ENCODE results near the gene THADA. TPM values are rescaled to one million over a fixed set of nuclear protein-coding genes. Genes with fewer than 3 reads are reported as not detected.

The THADA gene
- total RNA-seq, 2 experiments from 2014 or later: 32.0 to 32.1 TPM

- no peak for ATAC-seq
- Mint-ChIP-seq H3K9me3 (ENCODE audit: low read depth) (peaks cover 4% of the 10 kb centered on the region), H3K4me1 (peaks cover 39% of the 10 kb centered on the region), H3K27me3 (peaks cover 3% of the 10 kb centered on the region), H3K36me3 (peaks cover 31% of the 10 kb centered on the region), H3K27ac (peak overlapping the region; percentile 79), H3K4me3 (no peak overlapping the region)
- DNase-seq: no peak
- CTCF ChIA-PET: interaction anchor here (1.1 to 1.3 kb wide), 4 partner anchors 13 to 198 kb away, joined by 3 to 4 read pairs (median 3); no protein-coding TSS in a partner anchor
Measured at GRCh38 chr2:43425659-43426058, 170.2 kb downstream of the THADA start.

GRCh38 chr2:43424262-43425207 lies 171.3 kb downstream of the THADA start:
- DNase-seq (peak; percentile 56), ATAC-seq (peak; percentile 5)
- Mint-ChIP-seq H3K4me3 (peak overlapping the region; percentile 25), H3K36me3 (peaks cover 34% of the 10 kb centered on the region), H3K4me1 (peaks cover 39% of the 10 kb centered on the region), H3K9me3 (ENCODE audit: low read depth) (peaks cover 4% of the 10 kb centered on the region), H3K27me3 (peaks cover 3% of the 10 kb centered on the region), H3K27ac (peak overlapping the region; percentile 79)
- CTCF ChIA-PET: interaction anchor here (1.4 kb wide), 1 partner anchor 60 kb away, joined by 5 read pairs; no protein-coding TSS in a partner anchor

- peaks cover 39% of the 10 kb centered on the region for H3K4me1 Mint-ChIP-seq
- H3K9me3 Mint-ChIP-seq (ENCODE audit: low read depth): peaks cover 4% of the 10 kb centered on the region
- no peak for DNase-seq
- no peak for ATAC-seq
- H3K4me3 Mint-ChIP-seq: no peak overlapping the region
- CTCF ChIA-PET: interaction anchor here (1.4 kb wide), 1 partner anchor 60 kb away, joined by 5 read pairs; no protein-coding TSS in a partner anchor
- no peak overlapping the region for H3K27ac Mint-ChIP-seq
- peaks cover 3% of the 10 kb centered on the region for H3K27me3 Mint-ChIP-seq
- peaks cover 35% of the 10 kb centered on the region for H3K36me3 Mint-ChIP-seq
Measured at GRCh38 chr2:43423941-43424261, 171.9 kb downstream of the THADA start.

- H3K4me1 Mint-ChIP-seq: peaks cover 25% of the 10 kb centered on the region
- DNase-seq: no peak
- H3K4me3 Mint-ChIP-seq: no peak overlapping the region
- peaks cover 2% of the 10 kb centered on the region for H3K9me3 Mint-ChIP-seq (ENCODE audit: low read depth)
- H3K27ac Mint-ChIP-seq: no peak overlapping the region
- H3K36me3 Mint-ChIP-seq: peaks cover 23% of the 10 kb centered on the region
- H3K27me3 Mint-ChIP-seq: peaks cover 3% of the 10 kb centered on the region
- CTCF ChIA-PET: no interaction called here
- ATAC-seq: no peak
Measured at GRCh38 chr2:43421194-43421593, 174.6 kb downstream of the THADA start.

GRCh38 chr2:43420389-43420801 lies 175.4 kb downstream of the THADA start:
- Mint-ChIP-seq H3K9me3 (ENCODE audit: low read depth) (peaks cover 2% of the 10 kb centered on the region), H3K4me1 (peaks cover 18% of the 10 kb centered on the region), H3K36me3 (peaks cover 23% of the 10 kb centered on the region), H3K27me3 (peaks cover 3% of the 10 kb centered on the region), H3K4me3 (no peak overlapping the region), H3K27ac (no peak overlapping the region)
- no peak for ATAC-seq
- CTCF ChIA-PET: no interaction called here
- DNase-seq: no peak

GRCh38 chr2:43419876-43420275 lies 176.0 kb downstream of the THADA start:
- CTCF ChIA-PET: no interaction called here
- peaks cover 13% of the 10 kb centered on the region for H3K4me1 Mint-ChIP-seq
- peaks cover 2% of the 10 kb centered on the region for H3K9me3 Mint-ChIP-seq (ENCODE audit: low read depth)
- no peak overlapping the region for H3K4me3 Mint-ChIP-seq
- no peak for DNase-seq
- peaks cover 3% of the 10 kb centered on the region for H3K27me3 Mint-ChIP-seq
- H3K27ac Mint-ChIP-seq: no peak overlapping the region
- no peak for ATAC-seq
- H3K36me3 Mint-ChIP-seq: peaks cover 20% of the 10 kb centered on the region

GRCh38 chr2:43419243-43419642 lies 176.6 kb downstream of the THADA start:
- DNase-seq (no peak), ATAC-seq (no peak)
- Mint-ChIP-seq H3K36me3 (peaks cover 19% of the 10 kb centered on the region), H3K4me1 (peaks cover 7% of the 10 kb centered on the region), H3K9me3 (ENCODE audit: low read depth) (peaks cover 2% of the 10 kb centered on the region), H3K27ac (no peak overlapping the region), H3K27me3 (peaks cover 3% of the 10 kb centered on the region), H3K4me3 (no peak overlapping the region)
- CTCF ChIA-PET: no interaction called here

- CTCF ChIA-PET: no interaction called here
- no peak overlapping the region for H3K27ac Mint-ChIP-seq
- DNase-seq: no peak
Measured at GRCh38 chr2:43418680-43419079, 177.2 kb downstream of the THADA start.

GRCh38 chr2:43417300-43417699 lies 178.5 kb downstream of the THADA start:
- Mint-ChIP-seq H3K9me3 (ENCODE audit: low read depth) (peaks cover 2% of the 10 kb centered on the region), H3K36me3 (peaks cover 18% of the 10 kb centered on the region), H3K27me3 (no peaks in the 10 kb centered on the region), H3K4me3 (no peak overlapping the region), H3K27ac (no peak overlapping the region), H3K4me1 (peaks cover 2% of the 10 kb centered on the region)
- CTCF ChIA-PET: no interaction called here
- ATAC-seq (no peak), DNase-seq (no peak)

More at GRCh38 chr2:43418680-43419079, 177.2 kb downstream of the THADA start:
- ATAC-seq: no peak
- H3K4me3 Mint-ChIP-seq: no peak overlapping the region
- H3K27me3 Mint-ChIP-seq: peaks cover 2% of the 10 kb centered on the region
- H3K4me1 Mint-ChIP-seq: peaks cover 2% of the 10 kb centered on the region
- peaks cover 2% of the 10 kb centered on the region for H3K9me3 Mint-ChIP-seq (ENCODE audit: low read depth)
- H3K36me3 Mint-ChIP-seq: peaks cover 17% of the 10 kb centered on the region

GRCh38 chr2:43415592-43415991 lies 180.2 kb downstream of the THADA start:
- H3K4me3 Mint-ChIP-seq: no peak overlapping the region
- no peak overlapping the region for H3K27ac Mint-ChIP-seq
- CTCF ChIA-PET: no interaction called here
- H3K4me1 Mint-ChIP-seq: no peaks in the 10 kb centered on the region
- no peak for ATAC-seq
- H3K36me3 Mint-ChIP-seq: peaks cover 11% of the 10 kb centered on the region
- H3K27me3 Mint-ChIP-seq: no peaks in the 10 kb centered on the region
- no peak for DNase-seq
- no peaks in the 10 kb centered on the region for H3K9me3 Mint-ChIP-seq (ENCODE audit: low read depth)

GRCh38 chr2:43414586-43415135 lies 181.2 kb downstream of the THADA start:
- ATAC-seq (no peak), DNase-seq (no peak)
- H3K4me1 Mint-ChIP-seq: no peaks in the 10 kb centered on the region
- H3K9me3 Mint-ChIP-seq (ENCODE audit: low read depth): no peaks in the 10 kb centered on the region
- CTCF ChIA-PET: no interaction called here
- no peak overlapping the region for H3K4me3 Mint-ChIP-seq
- no peaks in the 10 kb centered on the region for H3K27me3 Mint-ChIP-seq
- H3K27ac Mint-ChIP-seq: no peak overlapping the region
- peaks cover 8% of the 10 kb centered on the region for H3K36me3 Mint-ChIP-seq

GRCh38 chr2:43414033-43414432 lies 181.8 kb downstream of the THADA start:
- no peak for ATAC-seq
- DNase-seq: no peak
- CTCF ChIA-PET: no interaction called here
- H3K27ac Mint-ChIP-seq: no peak overlapping the region
- no peaks in the 10 kb centered on the region for H3K27me3 Mint-ChIP-seq
- no peaks in the 10 kb centered on the region for H3K4me1 Mint-ChIP-seq
- H3K36me3 Mint-ChIP-seq: peaks cover 6% of the 10 kb centered on the region
- H3K4me3 Mint-ChIP-seq: no peak overlapping the region
- no peaks in the 10 kb centered on the region for H3K9me3 Mint-ChIP-seq (ENCODE audit: low read depth)

- Mint-ChIP-seq H3K9me3 (ENCODE audit: low read depth) (no peaks in the 10 kb centered on the region), H3K36me3 (peaks cover 3% of the 10 kb centered on the region), H3K27ac (no peak overlapping the region), H3K27me3 (no peaks in the 10 kb centered on the region), H3K4me3 (no peak overlapping the region), H3K4me1 (no peaks in the 10 kb centered on the region)
- DNase-seq (no peak), ATAC-seq (no peak)
- CTCF ChIA-PET: no interaction called here
Measured at GRCh38 chr2:43412114-43412753, 183.6 kb downstream of the THADA start.

Measured in activated CD8-positive, alpha-beta memory T cell treated with anti-CD3 and anti-CD28 coated beads, Interleukin-2, amount 10 ng/mL, durations not matched to agents 7 days and 5 days (primary cell).